Endodermal cell (in vitro differentiated cells): ENCODE results near the gene AARS2. TPM values are rescaled to one million over a fixed set of nuclear protein-coding genes. Genes with fewer than 3 reads are reported as not detected.

ENCODE experiments used
- DNase-seq: peaks from one replicate; pipeline ENCODE4 v3.0.0-alpha.2; 2017
- H3K27ac ChIP-seq: 2 replicates; pipeline ENCODE4 v1.5.1; 2013; ENCODE audit warnings: mild to moderate bottlenecking, low read depth, low read length, moderate library complexity
- H3K27me3 ChIP-seq: 2 replicates; pipeline ENCODE4 v1.6.1; 2013; ENCODE audit warnings: mild to moderate bottlenecking, low read length, moderate library complexity; ENCODE audit not compliant: insufficient read depth, control insufficient read depth, poor library complexity, severe bottlenecking
- H3K36me3 ChIP-seq: 2 replicates; pipeline ENCODE4 v1.7.0; 2013; ENCODE audit warnings: mild to moderate bottlenecking, low read length, moderate library complexity; ENCODE audit not compliant: control insufficient read depth, insufficient read depth
- H3K4me1 ChIP-seq: one replicate; pipeline ENCODE4 v1.7.0; 2013; ENCODE audit warnings: low read length; ENCODE audit not compliant: control insufficient read depth, insufficient read depth
- H3K4me3 ChIP-seq: 2 replicates; pipeline ENCODE4 v1.5.1; 2013; ENCODE audit warnings: mild to moderate bottlenecking, low read length, moderate library complexity
- H3K9ac ChIP-seq: 2 replicates; pipeline ENCODE4 v1.6.1; 2013; ENCODE audit warnings: mild to moderate bottlenecking, low read length, moderate library complexity; ENCODE audit not compliant: poor library complexity, severe bottlenecking; ENCODE audit errors: extremely low read depth
- H3K9me3 ChIP-seq: 2 replicates; pipeline ENCODE4 v1.6.1; 2013; ENCODE audit warnings: mild to moderate bottlenecking, low read length, moderate library complexity; ENCODE audit not compliant: control insufficient read depth
- H3K27ac Mint-ChIP-seq: 2 replicates; pipeline ENCODE4 v1.8.0; 2020; ENCODE audit warnings: mixed read lengths
- H3K27me3 Mint-ChIP-seq: 2 replicates; pipeline ENCODE4 v1.8.0; 2021; ENCODE audit warnings: mild to moderate bottlenecking, mixed read lengths; ENCODE audit not compliant: insufficient read depth
- H3K36me3 Mint-ChIP-seq: 2 replicates; pipeline ENCODE4 v1.8.0; 2020; ENCODE audit warnings: low read depth, mixed read lengths
- H3K4me1 Mint-ChIP-seq: 2 replicates; pipeline ENCODE4 v1.8.0; 2020; ENCODE audit warnings: mixed read lengths
- H3K4me3 Mint-ChIP-seq: 2 replicates; pipeline ENCODE4 v1.8.0; 2020; ENCODE audit warnings: mild to moderate bottlenecking, moderate library complexity, mixed read lengths
- H3K9me3 Mint-ChIP-seq: 2 replicates; pipeline ENCODE4 v1.8.0; 2020; ENCODE audit warnings: mild to moderate bottlenecking, mixed read lengths
- WGBS, 2 experiments: methylation state at CpG; one replicate each; pipeline versions ENCODE4 v1.1.5 to v1.1.7; 2013; ENCODE audit warnings: missing lambda C conversion rate in 2 of 2, mixed read lengths in 1 of 2; ENCODE audit not compliant: insufficient coverage in 1 of 2, insufficient read length in 1 of 2; 5-methylcytosine and 5-hydroxymethylcytosine counted together
- total RNA-seq, 2 donors: library from RNA; stranded (reverse); fragmentation: NEBNext Ultra II Directional in 1 of 2; extraction: Animal tissue kit (Norgen Biotek cat#: 25700) in 1 of 2; gene quantifications; 2 replicates in 1 of 2; 3 replicates in 1 of 2; pipeline ENCODE4 v1.2.1, GENCODE V29; 2021
- TF ChIP-seq, protein P1 (sequence below): fragments of 200-600 bp; sonication (generic); conservative IDR thresholded peaks from 2 replicates; pipeline ENCODE4 v1.5.0; 2021; ENCODE audit warnings: antibody characterized with exemption, mild to moderate bottlenecking

Gene AARS2
- total RNA-seq, 2 donors from 2014 or later = 22.9 to 24.7 TPM

DNA sequence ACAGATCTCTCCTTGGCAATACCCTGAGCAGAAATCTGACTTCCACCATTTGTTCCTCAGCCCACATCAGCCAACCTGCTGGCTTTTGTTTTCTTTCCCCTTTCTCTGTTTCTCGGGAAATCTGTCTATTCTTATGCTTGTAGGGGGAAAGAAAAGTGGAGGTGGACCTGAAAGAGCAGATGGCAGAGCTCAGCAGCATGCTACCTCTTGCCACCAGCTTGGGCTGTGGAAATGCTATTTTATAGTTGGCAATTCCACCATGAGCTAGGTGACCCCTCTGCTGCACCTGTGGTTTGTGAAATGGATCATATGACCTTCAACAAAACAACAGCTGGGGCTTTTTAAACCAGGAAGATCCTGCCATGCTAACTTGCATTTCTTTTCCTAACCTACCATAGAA, 22.5 kb upstream of the AARS2 start:
- no peak for DNase-seq
- H3K4me3 Mint-ChIP-seq = no peak overlapping the region
- no peak overlapping the region for H3K4me3 ChIP-seq
- 0 to 67% methylated on average over 1 of the region's 1 CpG for WGBS, 2 experiments
- TF ChIP-seq, protein P1, sequence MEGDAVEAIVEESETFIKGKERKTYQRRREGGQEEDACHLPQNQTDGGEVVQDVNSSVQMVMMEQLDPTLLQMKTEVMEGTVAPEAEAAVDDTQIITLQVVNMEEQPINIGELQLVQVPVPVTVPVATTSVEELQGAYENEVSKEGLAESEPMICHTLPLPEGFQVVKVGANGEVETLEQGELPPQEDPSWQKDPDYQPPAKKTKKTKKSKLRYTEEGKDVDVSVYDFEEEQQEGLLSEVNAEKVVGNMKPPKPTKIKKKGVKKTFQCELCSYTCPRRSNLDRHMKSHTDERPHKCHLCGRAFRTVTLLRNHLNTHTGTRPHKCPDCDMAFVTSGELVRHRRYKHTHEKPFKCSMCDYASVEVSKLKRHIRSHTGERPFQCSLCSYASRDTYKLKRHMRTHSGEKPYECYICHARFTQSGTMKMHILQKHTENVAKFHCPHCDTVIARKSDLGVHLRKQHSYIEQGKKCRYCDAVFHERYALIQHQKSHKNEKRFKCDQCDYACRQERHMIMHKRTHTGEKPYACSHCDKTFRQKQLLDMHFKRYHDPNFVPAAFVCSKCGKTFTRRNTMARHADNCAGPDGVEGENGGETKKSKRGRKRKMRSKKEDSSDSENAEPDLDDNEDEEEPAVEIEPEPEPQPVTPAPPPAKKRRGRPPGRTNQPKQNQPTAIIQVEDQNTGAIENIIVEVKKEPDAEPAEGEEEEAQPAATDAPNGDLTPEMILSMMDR = no peak
- H3K4me1 ChIP-seq = peaks cover 4% of the 10 kb centered on the region
- H3K9me3 Mint-ChIP-seq = no peaks in the 10 kb centered on the region
- no peaks in the 10 kb centered on the region for H3K36me3 ChIP-seq
- peaks cover 1% of the 10 kb centered on the region for H3K27me3 Mint-ChIP-seq
- no peaks in the 10 kb centered on the region for H3K9me3 ChIP-seq
- no peak overlapping the region for H3K9ac ChIP-seq
- no peaks in the 10 kb centered on the region for H3K27me3 ChIP-seq
- H3K27ac ChIP-seq = no peak overlapping the region
- H3K27ac Mint-ChIP-seq = no peak overlapping the region
- H3K36me3 Mint-ChIP-seq = no peaks in the 10 kb centered on the region
- H3K4me1 Mint-ChIP-seq = peaks cover 10% of the 10 kb centered on the region

DNA sequence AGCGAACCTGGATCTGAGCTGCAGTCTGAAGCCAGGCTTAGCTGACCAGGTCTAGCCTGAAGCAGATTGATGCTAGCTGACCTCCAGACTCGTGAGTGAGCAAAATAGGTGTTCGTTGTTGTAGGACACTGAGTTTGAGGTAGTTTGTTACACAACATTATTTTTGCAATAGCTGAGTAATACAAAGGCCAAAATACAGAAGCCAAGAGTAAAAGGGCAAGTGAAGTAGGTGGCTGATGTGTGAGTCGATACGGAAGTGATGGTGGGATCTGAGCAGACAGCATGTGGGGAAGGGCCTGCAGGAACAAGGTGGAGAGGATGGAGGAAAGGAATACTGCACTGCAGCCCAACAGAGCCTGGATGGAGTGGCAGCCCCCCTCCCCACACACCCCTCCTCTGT, 20.8 kb upstream of the AARS2 start:
- Histone ChIP-seq H3K9me3 (no peaks in the 10 kb centered on the region), H3K27ac (no peak overlapping the region), H3K4me1 (peaks cover 7% of the 10 kb centered on the region), H3K36me3 (no peaks in the 10 kb centered on the region), H3K4me3 (no peak overlapping the region), H3K9ac (no peak overlapping the region), H3K27me3 (no peaks in the 10 kb centered on the region)
- Mint-ChIP-seq H3K4me3 (no peak overlapping the region), H3K27me3 (peaks cover 10% of the 10 kb centered on the region), H3K27ac (no peak overlapping the region), H3K9me3 (no peaks in the 10 kb centered on the region), H3K36me3 (no peaks in the 10 kb centered on the region), H3K4me1 (peaks cover 15% of the 10 kb centered on the region)
- 90 to 92% methylated on average over 3 to 5 of the region's 5 CpGs for WGBS, 2 experiments
- no peak for DNase-seq
- TF ChIP-seq, protein P1 = no peak

DNA sequence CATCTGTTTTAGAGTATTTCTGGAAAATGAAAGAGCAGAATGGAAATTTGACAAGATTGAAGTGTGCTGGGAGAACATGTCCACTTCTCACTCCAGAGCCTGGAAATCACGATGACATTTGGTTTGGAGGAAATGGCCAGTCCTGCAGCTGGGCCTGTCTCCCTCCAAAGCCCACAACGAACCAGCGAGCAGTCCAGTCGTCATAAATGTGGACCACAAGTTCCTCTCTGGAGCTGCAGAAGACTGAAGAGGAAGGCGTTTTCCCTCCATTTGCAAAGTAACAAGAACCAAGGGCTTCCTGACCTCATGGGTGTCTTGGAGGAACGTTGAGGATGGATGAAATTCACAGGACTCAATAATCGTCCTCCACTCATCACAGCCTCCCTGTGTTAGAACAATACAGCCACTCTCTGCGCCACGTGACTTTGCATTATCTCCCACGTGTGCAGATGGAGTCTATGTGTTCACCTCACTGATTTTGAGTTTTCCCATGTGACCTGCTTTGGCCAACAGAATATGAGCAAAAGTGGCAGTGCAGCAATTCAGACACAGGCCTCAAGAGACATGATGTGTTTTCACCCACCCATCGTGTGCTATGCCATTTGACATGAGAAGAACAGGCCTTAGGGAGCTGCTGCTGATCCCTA, 20.2 kb upstream of the AARS2 start:
- Histone ChIP-seq H3K4me3 (no peak overlapping the region), H3K36me3 (no peaks in the 10 kb centered on the region), H3K9me3 (no peaks in the 10 kb centered on the region), H3K27me3 (no peaks in the 10 kb centered on the region), H3K9ac (no peak overlapping the region), H3K4me1 (peaks cover 7% of the 10 kb centered on the region), H3K27ac (no peak overlapping the region)
- H3K27ac Mint-ChIP-seq = no peak overlapping the region
- TF ChIP-seq, protein P1 = no peak
- no peaks in the 10 kb centered on the region for H3K36me3 Mint-ChIP-seq
- H3K9me3 Mint-ChIP-seq = no peaks in the 10 kb centered on the region
- WGBS, 2 experiments = 88 to 91% methylated on average over 10 to 11 of the region's 11 CpGs
- peaks cover 19% of the 10 kb centered on the region for H3K4me1 Mint-ChIP-seq
- no peak for DNase-seq
- no peak overlapping the region for H3K4me3 Mint-ChIP-seq
- peaks cover 13% of the 10 kb centered on the region for H3K27me3 Mint-ChIP-seq
